Activated T-cell treated with anti-CD3 and anti-CD28 coated beads for 24 hours (primary cell): Measurements from ENCODE around the gene CEBPZOS.

ENCODE experiments used
- DNase-seq: peaks from one replicate; pipeline ENCODE4 v3.0.0-alpha.2; 2020; ENCODE audit warnings: low read depth

Gene CEBPZOS

DNA sequence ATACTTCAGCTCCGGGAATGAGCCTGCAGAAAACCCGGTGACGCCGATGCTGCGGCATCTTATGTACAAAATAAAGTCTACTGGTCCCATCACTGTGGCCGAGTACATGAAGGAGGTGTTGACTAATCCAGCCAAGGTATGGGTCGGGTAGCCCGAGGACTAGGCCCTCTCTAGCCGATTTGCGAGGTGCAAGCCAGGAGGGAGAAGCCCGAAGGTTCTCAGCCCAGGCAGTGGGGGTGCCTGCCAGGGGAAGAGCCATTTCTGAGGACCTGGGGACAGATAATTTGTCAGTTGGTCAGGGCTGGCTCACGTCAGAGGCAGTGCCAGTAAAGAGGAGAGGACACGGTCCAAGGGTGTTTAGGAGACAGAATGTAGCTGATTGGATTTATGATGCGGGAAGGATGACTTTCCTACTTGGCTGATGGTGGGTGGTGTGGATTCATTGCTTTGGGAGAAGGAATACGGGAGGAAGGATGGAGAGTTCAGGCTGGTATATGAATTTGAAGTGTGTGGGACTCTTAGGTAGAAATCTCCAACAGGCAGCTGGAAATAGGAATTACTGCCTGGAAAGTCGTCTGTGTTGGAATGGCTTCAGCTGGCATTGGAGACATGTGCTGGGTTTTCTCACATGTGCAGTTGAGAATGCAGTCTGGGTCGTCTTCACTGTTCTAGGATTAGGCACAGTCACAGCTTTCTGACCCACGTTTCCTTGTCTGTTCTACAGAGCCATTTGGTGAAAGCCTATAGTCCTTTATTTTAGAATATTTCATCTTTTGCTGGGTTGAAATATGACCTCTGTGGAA is 36.0 kb downstream of the CEBPZOS start:
- DNase-seq = no peak

DNA sequence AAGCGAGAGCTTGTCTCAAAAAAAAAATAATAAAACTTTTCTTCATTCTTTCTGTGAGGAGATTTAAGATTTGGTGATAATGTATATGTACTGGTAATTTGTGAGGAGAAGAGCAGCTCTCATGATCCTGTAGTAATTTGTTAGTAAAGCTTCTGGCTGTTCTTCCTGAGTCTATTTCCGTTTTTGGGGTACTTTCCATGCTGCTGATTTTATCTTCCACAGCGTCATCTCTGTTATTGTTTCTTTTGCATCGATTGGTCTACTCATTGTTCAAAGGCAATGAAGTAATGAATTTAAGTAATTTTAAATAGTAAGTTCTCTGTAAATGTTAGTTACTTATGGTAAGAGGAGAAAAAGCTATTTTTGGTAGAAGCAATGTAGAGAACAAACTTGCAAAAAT is 47.1 kb downstream of the CEBPZOS start:
- no peak for DNase-seq

DNA sequence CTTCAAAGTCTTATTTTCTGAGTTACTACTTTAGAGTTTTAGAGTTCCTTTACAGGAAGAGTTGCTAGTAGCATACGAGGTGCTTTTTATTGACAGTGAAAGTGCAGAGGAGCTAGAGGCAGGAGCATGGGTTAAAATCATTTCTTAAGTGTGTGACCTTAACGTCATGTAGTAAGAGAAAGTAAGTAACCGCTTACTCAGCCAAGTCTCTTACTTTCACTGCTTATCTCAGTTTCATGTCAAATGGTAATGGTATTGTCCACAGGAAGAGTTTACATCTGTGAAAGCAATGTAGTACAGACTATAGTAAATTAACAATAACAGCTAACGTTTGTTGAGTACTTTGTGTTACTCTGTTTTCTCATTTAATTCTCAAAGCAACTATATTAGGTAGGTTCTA is 47.7 kb downstream of the CEBPZOS start:
- DNase-seq = no peak

DNA sequence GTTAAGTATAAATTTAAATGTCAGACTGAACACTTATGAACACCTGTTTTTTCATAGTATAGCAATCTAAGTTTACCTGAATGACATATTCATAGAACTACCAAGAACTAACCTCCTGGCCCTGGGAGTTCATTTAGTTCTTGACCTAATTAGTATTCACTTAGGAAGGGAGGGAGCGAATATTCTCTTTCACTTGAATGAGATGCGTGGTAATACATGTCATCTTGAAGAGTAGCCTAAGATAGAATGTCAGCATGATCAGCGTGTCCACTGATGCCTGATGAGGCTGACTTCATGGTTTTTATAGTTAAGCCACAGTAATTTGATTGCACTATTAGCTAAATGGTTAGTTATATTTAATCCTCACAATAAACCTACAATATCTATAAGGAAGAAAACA is 48.5 kb downstream of the CEBPZOS start:
- no peak for DNase-seq

DNA sequence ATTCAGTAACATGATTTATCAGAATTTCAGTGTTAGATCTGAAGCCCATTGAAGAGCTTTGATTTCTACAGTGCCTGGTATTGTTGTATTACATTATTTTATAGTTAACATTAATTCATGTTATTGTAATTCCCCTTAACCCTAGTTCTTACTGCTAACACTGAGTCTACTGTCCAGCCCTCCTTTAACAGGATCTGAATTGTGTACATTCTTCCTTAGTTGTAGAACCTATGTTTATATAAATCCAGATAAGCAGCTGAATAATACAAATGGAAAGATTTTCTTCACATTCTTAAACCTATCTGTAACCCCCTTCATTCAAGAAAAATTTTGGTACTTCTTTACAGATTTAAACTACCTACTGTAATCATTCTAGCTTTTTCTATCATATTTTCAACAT is 49.9 kb downstream of the CEBPZOS start:
- no peak for DNase-seq

DNA sequence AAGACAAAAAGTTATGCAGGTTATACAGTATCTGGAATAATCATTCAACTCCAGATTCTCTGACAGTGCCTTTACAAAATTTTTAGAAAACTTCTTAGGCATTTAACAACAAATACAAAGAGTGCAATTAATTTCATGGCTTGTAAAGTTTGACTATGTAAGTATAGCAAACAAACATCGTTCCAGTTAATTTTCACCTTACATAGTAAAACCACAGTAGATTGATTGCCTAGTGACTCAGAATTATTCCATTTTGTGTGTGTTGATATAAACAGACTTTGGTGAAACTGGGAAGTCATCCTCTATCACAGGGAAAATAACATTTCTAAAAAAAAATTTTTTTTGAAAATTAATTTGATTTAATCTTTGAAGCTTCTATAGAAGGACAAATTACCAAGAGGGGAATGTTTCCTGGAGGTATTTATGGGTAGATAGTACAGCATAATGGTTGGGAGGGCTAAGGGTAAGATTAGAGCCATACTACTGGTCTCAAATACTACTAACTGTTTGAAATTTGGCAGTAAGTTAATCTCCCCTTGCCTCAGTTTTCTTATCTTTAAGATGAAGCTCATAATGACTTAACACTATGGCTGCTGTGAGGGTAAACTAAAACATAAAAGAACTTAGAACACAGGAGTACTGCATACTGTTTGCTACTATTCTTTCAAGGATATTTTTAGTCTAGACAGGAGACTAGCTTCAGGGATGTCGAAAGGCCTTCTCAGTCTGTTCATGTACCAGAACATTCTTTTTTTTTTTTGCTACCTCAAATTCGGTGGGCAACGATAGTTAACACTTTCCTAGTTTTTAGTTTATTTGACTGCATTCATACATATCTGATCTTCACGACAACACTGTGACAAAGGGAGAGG is 54.8 kb downstream of the CEBPZOS start:
- DNase-seq = no peak
